SH-SY5Y (cell line): ENCODE results near the gene SCML1.

ENCODE experiments used
- GATA2 ChIP-seq: IDR thresholded peaks from 2 replicates; pipeline ENCODE4 v1.6.1; 2011; ENCODE audit warnings: mild to moderate bottlenecking, low read depth, low read length
- GATA3 ChIP-seq: IDR thresholded peaks from 2 replicates; pipeline ENCODE4 v1.6.1; 2011; ENCODE audit warnings: low read depth, mild to moderate bottlenecking, low read length, moderate library complexity

- TF ChIP-seq GATA2 (no peak), GATA3 (no peak)
Measured at GRCh38 chrX:17748684-17749083, 11.4 kb downstream of the SCML1 start.
